ENCODE data around the gene STXBP6. TPM values are rescaled to one million over a fixed set of nuclear protein-coding genes. Genes with fewer than 3 reads are reported as not detected.

Gene STXBP6
- total RNA-seq, 1 experiment from 2014 or later = 0.27 TPM

DNA sequence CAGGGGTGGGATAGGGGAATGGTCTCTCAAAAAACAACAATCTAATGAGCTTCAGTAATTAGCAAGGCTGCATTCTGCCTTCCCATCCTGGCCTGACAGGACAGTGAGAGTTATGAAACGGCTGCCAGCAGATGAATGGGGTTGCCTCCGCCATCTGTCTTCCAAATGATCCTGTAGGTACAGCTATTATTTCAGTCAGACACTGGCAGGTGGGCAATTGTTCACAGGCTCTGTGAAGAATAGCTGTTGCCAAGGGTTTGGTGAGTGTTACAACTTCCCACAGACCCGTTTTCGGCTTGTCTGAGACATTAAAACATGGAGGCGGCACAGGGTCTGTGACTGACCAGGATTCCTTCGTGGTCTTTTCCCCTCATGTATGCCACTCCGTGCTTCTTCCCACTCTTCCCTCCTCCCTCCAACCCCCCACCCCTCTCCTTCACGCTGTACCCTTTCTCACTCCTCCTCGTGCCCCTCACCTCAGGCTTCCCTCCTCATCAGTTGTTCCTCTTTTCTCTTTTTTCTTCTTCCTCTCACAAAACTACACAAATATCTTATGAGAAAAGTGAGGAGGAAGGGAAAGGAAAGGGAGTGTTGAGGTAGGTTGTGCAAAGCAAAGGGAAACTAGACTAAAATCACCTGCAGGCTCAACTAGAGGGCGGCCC, 255.2 kb downstream of the STXBP6 start:
- ChIA-PET POLR2A (no interaction called here), RAD21 (ENCODE audit: low non-redundant PET in 1 of 2, low total read pairs in 2 of 2, uncharacterized antibody in 2 of 2, unreplicated experiment in 2 of 2) (no interaction called here)
- intact Hi-C loops (cut with micrococcal nuclease) = no loop called here

More for the DNA sequence above, 255.2 kb downstream of the STXBP6 start:
- no TSS peak for BruUV-seq (replicated peaks)
- H3K4me3 ChIP-seq (replicated peaks in 1 of 2; ENCODE audit: low read depth in 1 of 2, low read length in 2 of 2) = no peak overlapping the region
- no peak overlapping the region for H2AFZ ChIP-seq (ENCODE audit: low read depth, low read length, poor library complexity, severe bottlenecking)
- no peaks in the 10 kb centered on the region for H3K79me2 ChIP-seq (ENCODE audit: insufficient read depth, low read length)
- H3K27ac ChIP-seq (ENCODE audit: low read depth, low read length) = no peak overlapping the region
- no peaks in the 10 kb centered on the region; the same call in 1 of the 2 replicates for H4K20me1 ChIP-seq (ENCODE audit: insufficient read depth)
- H3K9me3 ChIP-seq (ENCODE audit: control insufficient read depth in 1 of 2, insufficient read depth in 1 of 2, low read depth in 1 of 2, low read length in 2 of 2) = no peaks in the 10 kb centered on the region
- ATAC-seq (no peak), DNase-seq (ENCODE audit: low read depth, low spot score) (no peak)
- H3K9ac ChIP-seq (ENCODE audit: low read length) = no peak overlapping the region
- TF ChIP-seq YY1 (IDR thresholded peaks at IDR 0.05; ENCODE audit: extremely low read depth, insufficient replicate concordance, low read depth, low read length) = no peak
- no peak for TF ChIP-seq SIN3A (IDR thresholded peaks at IDR 0.05; ENCODE audit: low read depth)
- TF ChIP-seq POLR2A (IDR thresholded peaks at IDR 0.05; ENCODE audit: borderline replicate concordance, extremely low read depth, insufficient read depth, insufficient read length) = no peak
- no peak for TF ChIP-seq POLR2AphosphoS5 (IDR thresholded peaks at IDR 0.05; ENCODE audit: low read depth, low read length)
- no peak for TF ChIP-seq ZNF274 (IDR thresholded peaks at IDR 0.05; ENCODE audit: low read depth, low read length)
- no peak for TF ChIP-seq RAD21 (IDR thresholded peaks at IDR 0.05; ENCODE audit: low read depth)
- TF ChIP-seq, protein P1, sequence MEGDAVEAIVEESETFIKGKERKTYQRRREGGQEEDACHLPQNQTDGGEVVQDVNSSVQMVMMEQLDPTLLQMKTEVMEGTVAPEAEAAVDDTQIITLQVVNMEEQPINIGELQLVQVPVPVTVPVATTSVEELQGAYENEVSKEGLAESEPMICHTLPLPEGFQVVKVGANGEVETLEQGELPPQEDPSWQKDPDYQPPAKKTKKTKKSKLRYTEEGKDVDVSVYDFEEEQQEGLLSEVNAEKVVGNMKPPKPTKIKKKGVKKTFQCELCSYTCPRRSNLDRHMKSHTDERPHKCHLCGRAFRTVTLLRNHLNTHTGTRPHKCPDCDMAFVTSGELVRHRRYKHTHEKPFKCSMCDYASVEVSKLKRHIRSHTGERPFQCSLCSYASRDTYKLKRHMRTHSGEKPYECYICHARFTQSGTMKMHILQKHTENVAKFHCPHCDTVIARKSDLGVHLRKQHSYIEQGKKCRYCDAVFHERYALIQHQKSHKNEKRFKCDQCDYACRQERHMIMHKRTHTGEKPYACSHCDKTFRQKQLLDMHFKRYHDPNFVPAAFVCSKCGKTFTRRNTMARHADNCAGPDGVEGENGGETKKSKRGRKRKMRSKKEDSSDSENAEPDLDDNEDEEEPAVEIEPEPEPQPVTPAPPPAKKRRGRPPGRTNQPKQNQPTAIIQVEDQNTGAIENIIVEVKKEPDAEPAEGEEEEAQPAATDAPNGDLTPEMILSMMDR (IDR thresholded peaks at IDR 0.05 in 2 of 3, conservative IDR thresholded peaks at IDR 0.05 in 1 of 3; ENCODE audit: borderline replicate concordance in 1 of 3, insufficient read depth in 1 of 3, low read depth in 2 of 3, low read length in 2 of 3) = no peak
- TF ChIP-seq EGR1 (IDR thresholded peaks at IDR 0.05; ENCODE audit: low read depth) = no peak
- no peak for TF ChIP-seq TCF7L2 (IDR thresholded peaks at IDR 0.05; ENCODE audit: borderline replicate concordance, extremely low read depth, insufficient read depth, insufficient read length)
- no peak for TF ChIP-seq EZH2 (IDR thresholded peaks at IDR 0.05)
- TF ChIP-seq, protein P2, sequence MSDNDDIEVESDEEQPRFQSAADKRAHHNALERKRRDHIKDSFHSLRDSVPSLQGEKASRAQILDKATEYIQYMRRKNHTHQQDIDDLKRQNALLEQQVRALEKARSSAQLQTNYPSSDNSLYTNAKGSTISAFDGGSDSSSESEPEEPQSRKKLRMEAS (IDR thresholded peaks at IDR 0.05) = no peak
- TF ChIP-seq FOSL1 (IDR thresholded peaks at IDR 0.05; ENCODE audit: low read depth) = no peak
- TF ChIP-seq JUND (IDR thresholded peaks at IDR 0.05) = no peak
- TF ChIP-seq CEBPB (IDR thresholded peaks at IDR 0.05; ENCODE audit: low read depth) = no peak
- TF ChIP-seq EZH2phosphoT487 (IDR thresholded peaks at IDR 0.05; ENCODE audit: borderline replicate concordance) = no peak
- no peaks in the 10 kb centered on the region for H3K9me2 ChIP-seq (ENCODE audit: insufficient read depth)
- CTCF ChIA-PET = no interaction called here
- no peak overlapping the region for H3K4me2 ChIP-seq (ENCODE audit: low read length)
- no peaks in the 10 kb centered on the region for H3K27me3 ChIP-seq (ENCODE audit: insufficient read depth, low read length)
- no peaks in the 10 kb centered on the region for H3K36me3 ChIP-seq (ENCODE audit: control insufficient read depth in 1 of 2, insufficient read depth in 2 of 2, low read length in 2 of 2)
- H3K4me1 ChIP-seq (ENCODE audit: control insufficient read depth in 1 of 2, insufficient read depth in 2 of 2, low read length in 2 of 2) = no peaks in the 10 kb centered on the region

Measured in HCT116 (cell line).